HCT116 (cell line): ENCODE results near the gene GRHL3. TPM values are rescaled to one million over a fixed set of nuclear protein-coding genes. Genes with fewer than 3 reads are reported as not detected.
A peak's percentile ranks its signal among the peaks of the same experiment; 100 is the strongest.

Experiments used
- ATAC-seq: fragments of 200-7000 bp; cut with Tn5 transposase; 2 replicates; pipeline ENCODE4 v1.9.1; 2020; ENCODE audit warnings: mild to moderate bottlenecking, moderate library complexity
- BruUV-seq: library from RNA; stranded (reverse); fragments of 400-500 nt; replicated peaks from 2 replicates; lab custom pipeline; 2021; lab: Mats Ljungman, UMichigan
- CTCF ChIA-PET: fragments of 300-600 bp; sonication (Branson Sonifier 250); formaldehyde crosslinking; loops from one replicate; lab custom pipeline; 2021; ENCODE audit warnings: antibody characterized with exemption; lab: Charles Lee
- POLR2A ChIA-PET: fragments of 300-600, 350-600 bp; sonication (Branson Sonifier 250); formaldehyde crosslinking; loops from one replicate; lab custom pipeline; 2021; ENCODE audit warnings: antibody characterized with exemption; lab: Charles Lee
- RAD21 ChIA-PET, 2 experiments: fragments of 300-600 bp; sonication (Branson Sonifier 250); formaldehyde crosslinking; loops; one replicate each; lab custom pipeline; 2023; ENCODE audit warnings: low total read pairs in 2 of 2; ENCODE audit not compliant: uncharacterized antibody in 2 of 2, unreplicated experiment in 2 of 2, low non-redundant PET in 1 of 2; lab: Charles Lee
- DNase-seq: peaks from one replicate; pipeline ENCODE4 v3.0.0-alpha.2; 2010; ENCODE audit warnings: low read depth, low spot score
- H2AFZ ChIP-seq: fragments of 200-600 bp; shearing (Covaris generic), sonication (generic); 2 replicates; pipeline ENCODE4 v1.6.1; 2017; ENCODE audit warnings: low read depth, mixed run types, mixed read lengths, antibody characterized with exemption, low read length; ENCODE audit not compliant: poor library complexity, severe bottlenecking
- H3K27ac ChIP-seq: 2 replicates; pipeline ENCODE4 v1.5.1; 2012; ENCODE audit warnings: low read depth, low read length
- H3K27me3 ChIP-seq: fragments of 200-600 bp; sonication (generic); 2 replicates; pipeline ENCODE4 v1.6.1; 2016; ENCODE audit warnings: mixed run types, low read length, mixed read lengths; ENCODE audit not compliant: insufficient read depth
- H3K36me3 ChIP-seq, 2 experiments: fragments of 200-500 bp in 1 of 2; fragments of 200-600 bp in 1 of 2; sonication (Bioruptor generic) in 1 of 2; sonication (generic) in 1 of 2; 2 replicates each; pipeline versions ENCODE4 v1.5.1 to v1.6.1; 2014 to 2016; ENCODE audit warnings: low read length in 2 of 2, inconsistent platforms in 1 of 2, mixed read lengths in 1 of 2, mixed run types in 1 of 2; ENCODE audit not compliant: insufficient read depth in 2 of 2, control insufficient read depth in 1 of 2
- H3K4me1 ChIP-seq, 2 experiments: fragments of 200-600 bp in 1 of 2; sonication (generic) in 1 of 2; 2 replicates each; pipeline versions ENCODE4 v1.5.1 to v1.6.1; 2012 to 2017; ENCODE audit warnings: low read length in 2 of 2, inconsistent platforms in 1 of 2, mild to moderate bottlenecking in 1 of 2, mixed read lengths in 1 of 2, mixed run types in 1 of 2, moderate library complexity in 1 of 2; ENCODE audit not compliant: insufficient read depth in 2 of 2, control insufficient read depth in 1 of 2
- H3K4me2 ChIP-seq: fragments of 200-600 bp; sonication (generic); 2 replicates; pipeline ENCODE4 v1.6.1; 2017; ENCODE audit warnings: mixed run types, low read length, mixed read lengths
- H3K4me3 ChIP-seq, 2 experiments: fragments of 200-600 bp in 1 of 2; sonication (generic) in 1 of 2; replicated peaks in 1 of 2; 2 replicates each; pipeline ENCODE4 v1.5.1; 2011 to 2016; ENCODE audit warnings: low read length in 2 of 2, control low read depth in 1 of 2, low read depth in 1 of 2, mild to moderate bottlenecking in 1 of 2, mixed read lengths in 1 of 2, mixed run types in 1 of 2
- H3K79me2 ChIP-seq: fragments of 200-600 bp; sonication (generic); 2 replicates; pipeline ENCODE4 v1.6.1; 2017; ENCODE audit warnings: mild to moderate bottlenecking, mixed run types, low read length, moderate library complexity, mixed read lengths; ENCODE audit not compliant: insufficient read depth
- H3K9ac ChIP-seq: fragments of 200-600 bp; sonication (generic); 2 replicates; pipeline ENCODE4 v1.6.1; 2016; ENCODE audit warnings: low read length, mixed read lengths
- H3K9me2 ChIP-seq: fragments of 200-600 bp; sonication (generic), shearing (Covaris generic); 2 replicates; pipeline ENCODE4 v1.6.1; 2017; ENCODE audit warnings: mixed run types, mild to moderate bottlenecking, moderate library complexity; ENCODE audit not compliant: insufficient read depth
- H3K9me3 ChIP-seq, 2 experiments: fragments of 200-500 bp in 1 of 2; fragments of 200-600 bp in 1 of 2; sonication (Bioruptor generic) in 1 of 2; sonication (generic) in 1 of 2; 2 replicates each; pipeline ENCODE4 v1.6.1; 2014 to 2017; ENCODE audit warnings: low read length in 2 of 2, mixed read lengths in 2 of 2, inconsistent platforms in 1 of 2, low read depth in 1 of 2, mild to moderate bottlenecking in 1 of 2, mixed run types in 1 of 2, moderate library complexity in 1 of 2; ENCODE audit not compliant: control insufficient read depth in 1 of 2, insufficient read depth in 1 of 2
- H4K20me1 ChIP-seq: fragments of 200-600 bp; sonication (generic), shearing (Covaris generic); 2 replicates; pipeline ENCODE4 v1.6.1; 2017; ENCODE audit warnings: mixed run types, mild to moderate bottlenecking, moderate library complexity; ENCODE audit not compliant: insufficient read depth
- ATF3 ChIP-seq: IDR thresholded peaks from 2 replicates; pipeline ENCODE4 v1.6.1; 2012
- CBX3 ChIP-seq: IDR thresholded peaks from 2 replicates; pipeline ENCODE4 v1.6.1; 2012; ENCODE audit warnings: low read depth
- CEBPB ChIP-seq: IDR thresholded peaks from 2 replicates; pipeline ENCODE4 v1.6.1; 2012; ENCODE audit warnings: low read depth
- CTCF ChIP-seq, 3 experiments: fragments of 200-600 bp in 1 of 3; sonication (generic) in 1 of 3; IDR thresholded peaks in 2 of 3; conservative IDR thresholded peaks in 1 of 3; 2 replicates each; pipeline ENCODE4 v1.5.1; 2012 to 2017; ENCODE audit warnings: low read depth in 2 of 3, low read length in 2 of 3, antibody characterized with exemption in 1 of 3, borderline replicate concordance in 1 of 3, control low read depth in 1 of 3, mild to moderate bottlenecking in 1 of 3, mixed read lengths in 1 of 3, mixed run types in 1 of 3, moderate library complexity in 1 of 3; ENCODE audit not compliant: insufficient read depth in 1 of 3
- EGR1 ChIP-seq: IDR thresholded peaks from 2 replicates; pipeline ENCODE4 v1.6.1; 2012; ENCODE audit warnings: low read depth
- ELF1 ChIP-seq: IDR thresholded peaks from 2 replicates; pipeline ENCODE4 v1.6.1; 2012; ENCODE audit warnings: low read depth, borderline replicate concordance
- EZH2 ChIP-seq: fragments of 200-600 bp; sonication (generic); IDR thresholded peaks from 2 replicates; pipeline ENCODE4 v1.6.1; 2017; ENCODE audit warnings: antibody characterized with exemption, mixed run types
- EZH2phosphoT487 ChIP-seq: fragments of 200-600 bp; IDR thresholded peaks from 2 replicates; pipeline ENCODE4 v1.6.1; 2018; ENCODE audit warnings: antibody characterized with exemption, borderline replicate concordance
- JUND ChIP-seq: IDR thresholded peaks from 2 replicates; pipeline ENCODE4 v1.6.1; 2012
- MAX ChIP-seq: IDR thresholded peaks from 2 replicates; pipeline ENCODE4 v1.6.1; 2012
- POLR2A ChIP-seq: IDR thresholded peaks from 2 replicates; pipeline ENCODE4 v1.7.0; 2011; ENCODE audit warnings: borderline replicate concordance; ENCODE audit not compliant: insufficient read depth, insufficient read length; ENCODE audit errors: extremely low read depth
- RAD21 ChIP-seq: IDR thresholded peaks from 2 replicates; pipeline ENCODE4 v1.6.1; 2012; ENCODE audit warnings: low read depth, mild to moderate bottlenecking
- REST ChIP-seq: IDR thresholded peaks from 2 replicates; pipeline ENCODE4 v1.6.1; 2012; ENCODE audit warnings: low read depth
- SIN3A ChIP-seq: IDR thresholded peaks from 2 replicates; pipeline ENCODE4 v1.6.1; 2012; ENCODE audit warnings: low read depth
- SRF ChIP-seq: IDR thresholded peaks from 2 replicates; pipeline ENCODE4 v1.6.1; 2012; ENCODE audit warnings: low read depth
- TCF7L2 ChIP-seq: IDR thresholded peaks from 2 replicates; pipeline ENCODE4 v1.7.0; 2011; ENCODE audit warnings: borderline replicate concordance, inconsistent platforms; ENCODE audit not compliant: insufficient read depth, insufficient read length; ENCODE audit errors: extremely low read depth
- YY1 ChIP-seq: IDR thresholded peaks from 2 replicates; pipeline ENCODE4 v1.6.1; 2011; ENCODE audit warnings: low read length, low read depth, moderate library complexity, mild to moderate bottlenecking; ENCODE audit not compliant: insufficient replicate concordance; ENCODE audit errors: extremely low read depth
- ZNF274 ChIP-seq: fragments of 200-500 bp; sonication (Bioruptor generic); IDR thresholded peaks from 2 replicates; pipeline ENCODE4 v1.6.1; 2014; ENCODE audit warnings: mild to moderate bottlenecking, low read depth, low read length, inconsistent platforms
- intact Hi-C: fragments of 100-400 bp; cut with micrococcal nuclease; formaldehyde crosslinking; loops from 2 replicates; pipeline ENCODE4 v1.10.0; 2022
- total RNA-seq: library from RNA; stranded (reverse); gene quantifications from one replicate; pipeline ENCODE4 v1.2.1, GENCODE V29; 2021; ENCODE audit not compliant: unreplicated experiment

The GRHL3 gene
- total RNA-seq, 1 experiment from 2014 or later, result 1.0 TPM

- no TSS peak for BruUV-seq
- TF ChIP-seq YY1 (no peak), MAX (no peak), SRF (no peak), ELF1 (no peak), EGR1 (no peak), EZH2phosphoT487 (no peak), SIN3A (no peak), CBX3 (no peak), POLR2A (no peak), CTCF (IDR thresholded peaks at IDR 0.05 in 2 of 3, conservative IDR thresholded peaks at IDR 0.05 in 1 of 3; ENCODE audit: borderline replicate concordance in 1 of 3, insufficient read depth in 1 of 3, low read depth in 2 of 3, low read length in 2 of 3) (no peak), CEBPB (no peak), RAD21 (no peak), ZNF274 (no peak), TCF7L2 (no peak), REST (no peak), EZH2 (no peak), ATF3 (no peak), JUND (no peak)
- intact Hi-C loops, result no loop called here
- Histone ChIP-seq H3K4me1 (peaks cover 18 to 49% of the 10 kb centered on the region in 2 experiments), H3K9ac (no peak overlapping the region), H3K4me3 (no peak overlapping the region), H3K9me2 (no peaks in the 10 kb centered on the region), H2AFZ (peak overlapping the region; percentile 75), H4K20me1 (no peaks in the 10 kb centered on the region), H3K27me3 (peaks cover 9% of the 10 kb centered on the region; the same call in 1 of the 2 replicates), H3K27ac (no peak overlapping the region), H3K36me3 (no peaks in the 10 kb centered on the region), H3K9me3 (no peaks in the 10 kb centered on the region), H3K79me2 (no peaks in the 10 kb centered on the region), H3K4me2 (peak overlapping the region; percentile 31)
- RAD21 ChIA-PET, result no interaction called here
- DNase-seq, result no peak
- no peak for ATAC-seq
- POLR2A ChIA-PET, result no interaction called here
- CTCF ChIA-PET, result interaction anchor here (2.1 kb wide), 1 partner anchor 92 kb away, joined by 5 read pairs; no protein-coding TSS in a partner anchor
Observed at GRCh38 chr1:24293392-24294227, 25.5 kb upstream of the GRHL3 start.
